ENCODE measurements around the gene TNFRSF4. TPM values are rescaled to one million over a fixed set of nuclear protein-coding genes. Genes with fewer than 3 reads are reported as not detected.

TNFRSF4 gene
- total RNA-seq, 2 donors from 2014 or later, result 1.2 to 2.3 TPM

Small RNAs within 50 kb of the gene (microRNA-seq; reads per million reads assigned to microRNA genes)
- gene MIR200A, result 2,013 reads per million, percentile 85 among the genes with 10 or more reads in this experiment
- 46,399 reads per million, percentile 97 among the genes with 10 or more reads in this experiment for gene MIR200B
- 3,192 reads per million, percentile 87 among the genes with 10 or more reads in this experiment for gene MIR429

Other genes starting within 250 kb of the TNFRSF4 start
- under 1 TPM; 0.61 to 0.64 TPM for gene PLEKHN1, start 247.7 kb downstream of the TNFRSF4 start, total RNA-seq
- gene PERM1, start 232.1 kb downstream of the TNFRSF4 start, total RNA-seq, result not detected
- 10 to 100 TPM; 30.5 to 47.3 TPM for gene HES4, start 214.1 kb downstream of the TNFRSF4 start, total RNA-seq
- gene ISG15, start 200.7 kb downstream of the TNFRSF4 start, total RNA-seq, result 10 to 100 TPM; 21.9 to 25.2 TPM
- 100 to 1,000 TPM in 1 of 2 donors, 10 to 100 TPM in 1; 68.1 to 106 TPM for gene AGRN, start 194.0 kb downstream of the TNFRSF4 start, total RNA-seq
- 1 to 10 TPM; 5.1 to 5.7 TPM for gene RNF223, start 139.8 kb downstream of the TNFRSF4 start, total RNA-seq
- 10 to 100 TPM; 18.9 to 36.0 TPM for gene C1orf159, start 98.1 kb downstream of the TNFRSF4 start, total RNA-seq
- gene TTLL10, start 40.3 kb downstream of the TNFRSF4 start, total RNA-seq, result 1 to 10 TPM in 1 of 2 donors, under 1 TPM in 1; 0.64 to 2.3 TPM
- gene TNFRSF18, start 7.6 kb downstream of the TNFRSF4 start, total RNA-seq, result 1 to 10 TPM in 1 of 2 donors, under 1 TPM in 1; 0.61 to 1.7 TPM
- 100 to 1,000 TPM; 202 to 325 TPM for gene SDF4, start 17.8 kb upstream of the TNFRSF4 start, total RNA-seq
- gene B3GALT6, start 18.1 kb upstream of the TNFRSF4 start, total RNA-seq, result 10 to 100 TPM in 1 of 2 donors, 1 to 10 TPM in 1; 8.0 to 12.0 TPM
- gene C1QTNF12, start 32.6 kb upstream of the TNFRSF4 start, total RNA-seq, result 10 to 100 TPM; 21.3 to 34.2 TPM
- 10 to 100 TPM; 43.1 to 83.3 TPM for gene UBE2J2, start 59.7 kb upstream of the TNFRSF4 start, total RNA-seq
- gene SCNN1D, start 66.3 kb upstream of the TNFRSF4 start, total RNA-seq, result 1 to 10 TPM; 1.1 to 2.2 TPM
- 10 to 100 TPM; 34.1 to 68.1 TPM for gene ACAP3, start 93.8 kb upstream of the TNFRSF4 start, total RNA-seq
- gene PUSL1, start 94.4 kb upstream of the TNFRSF4 start, total RNA-seq, result 10 to 100 TPM; 14.3 to 35.8 TPM
- gene INTS11, start 110.5 kb upstream of the TNFRSF4 start, total RNA-seq, result 100 to 1,000 TPM in 1 of 2 donors, 10 to 100 TPM in 1; 70.6 to 126 TPM
- gene CPTP, start 110.6 kb upstream of the TNFRSF4 start, total RNA-seq, result 10 to 100 TPM; 45.4 to 60.2 TPM
- gene TAS1R3, start 117.1 kb upstream of the TNFRSF4 start, total RNA-seq, result under 1 TPM; 0.24 to 0.57 TPM
- gene DVL1, start 135.3 kb upstream of the TNFRSF4 start, total RNA-seq, result 10 to 100 TPM; 49.9 to 71.3 TPM
- gene MXRA8, start 144.4 kb upstream of the TNFRSF4 start, total RNA-seq, result 10 to 100 TPM in 1 of 2 donors, 1 to 10 TPM in 1; 5.9 to 14.0 TPM
- 100 to 1,000 TPM; 179 to 332 TPM for gene AURKAIP1, start 161.1 kb upstream of the TNFRSF4 start, total RNA-seq
- gene CCNL2, start 185.2 kb upstream of the TNFRSF4 start, total RNA-seq, result 100 to 1,000 TPM in 1 of 2 donors, 10 to 100 TPM in 1; 92.3 to 104 TPM
- 100 to 1,000 TPM in 1 of 2 donors, 10 to 100 TPM in 1; 88.1 to 143 TPM for gene MRPL20, start 193.1 kb upstream of the TNFRSF4 start, total RNA-seq
- gene ANKRD65, start 207.1 kb upstream of the TNFRSF4 start, total RNA-seq, result 1 to 10 TPM in 1 of 2 donors, under 1 TPM in 1; 0.57 to 2.0 TPM
- gene VWA1, start 221.5 kb upstream of the TNFRSF4 start, total RNA-seq, result 10 to 100 TPM; 43.5 to 74.0 TPM
- under 1 TPM; 0.16 to 0.64 TPM for gene ATAD3C, start 235.5 kb upstream of the TNFRSF4 start, total RNA-seq

Data from colonic mucosa (tissue), 2 donors.